ENCODE results near the gene MIR17HG. TPM values are rescaled to one million over a fixed set of nuclear protein-coding genes. Genes with fewer than 3 reads are reported as not detected.

The MIR17HG gene
- total RNA-seq, 1 experiment from 2014 or later: 8.1 TPM

- no peaks in the 10 kb centered on the region for H3K9me3 Mint-ChIP-seq (ENCODE audit: unreplicated experiment)
- no peaks in the 10 kb centered on the region for H3K36me3 Mint-ChIP-seq (ENCODE audit: insufficient read depth, unreplicated experiment)
- peaks cover 70% of the 10 kb centered on the region for H3K27me3 Mint-ChIP-seq (ENCODE audit: insufficient read depth, unreplicated experiment)
- ChIA-PET CTCF (interaction anchor here (1.0 to 1.6 kb wide), 4 partner anchors 10 to 338 kb away, joined by 3 to 4 read pairs (median 4); no protein-coding TSS in a partner anchor), POLR2A (no interaction called here)
- H3K4me1 Mint-ChIP-seq (ENCODE audit: insufficient read depth, unreplicated experiment): no peaks in the 10 kb centered on the region
- H3K27ac Mint-ChIP-seq (ENCODE audit: low read depth, unreplicated experiment): no peak overlapping the region
- intact Hi-C loops (cut with micrococcal nuclease): loop anchor here (5.0 kb wide), 1 partner anchor 397 kb away; no protein-coding TSS in a partner anchor
- DNase-seq (ENCODE audit: unreplicated experiment): no peak
- no peak for TF ChIP-seq CTCF (IDR thresholded peaks at IDR 0.05; ENCODE audit: unreplicated experiment)
- BruUV-seq (replicated peaks): no TSS peak
- no peak overlapping the region for H3K4me3 Mint-ChIP-seq (ENCODE audit: unreplicated experiment)
These were observed 37.4 kb downstream of the MIR17HG start for GRCh38 chr13:91384896-91385295.

GRCh38 chr13:91389186-91389585, 41.7 kb downstream of the MIR17HG start:
- BruUV-seq (replicated peaks): no TSS peak
- intact Hi-C loops (cut with micrococcal nuclease): no loop called here
- no peaks in the 10 kb centered on the region for H3K9me3 Mint-ChIP-seq (ENCODE audit: unreplicated experiment)
- no peaks in the 10 kb centered on the region for H3K4me1 Mint-ChIP-seq (ENCODE audit: insufficient read depth, unreplicated experiment)
- TF ChIP-seq CTCF (IDR thresholded peaks at IDR 0.05; ENCODE audit: unreplicated experiment): no peak
- POLR2A ChIA-PET: no interaction called here
- DNase-seq (ENCODE audit: unreplicated experiment): no peak
- H3K36me3 Mint-ChIP-seq (ENCODE audit: insufficient read depth, unreplicated experiment): no peaks in the 10 kb centered on the region
- H3K27me3 Mint-ChIP-seq (ENCODE audit: insufficient read depth, unreplicated experiment): peaks cover 90% of the 10 kb centered on the region
- CTCF ChIA-PET: interaction anchor here (0.6 to 0.9 kb wide), 2 partner anchors 8 to 333 kb away, joined by 3 to 4 read pairs; no protein-coding TSS in a partner anchor
- no peak overlapping the region for H3K4me3 Mint-ChIP-seq (ENCODE audit: unreplicated experiment)
- H3K27ac Mint-ChIP-seq (ENCODE audit: low read depth, unreplicated experiment): no peak overlapping the region

GRCh38 chr13:91397595-91397994, 50.1 kb downstream of the MIR17HG start:
- no peaks in the 10 kb centered on the region for H3K4me1 Mint-ChIP-seq (ENCODE audit: insufficient read depth, unreplicated experiment)
- no peak for TF ChIP-seq CTCF (IDR thresholded peaks at IDR 0.05; ENCODE audit: unreplicated experiment)
- H3K4me3 Mint-ChIP-seq (ENCODE audit: unreplicated experiment): no peak overlapping the region

GRCh38 chr13:91398413-91399188, 51.1 kb downstream of the MIR17HG start, which contains the start of gene GPC5:
Gene GPC5, plus strand, starts transcription at chr13:91398621.
- peaks cover 78% of the 10 kb centered on the region for H3K27me3 Mint-ChIP-seq (ENCODE audit: insufficient read depth, unreplicated experiment)
- POLR2A ChIA-PET: interaction anchor here (0.7 kb wide), 1 partner anchor 23 kb away, joined by 3 read pairs; no protein-coding TSS in a partner anchor
- BruUV-seq (replicated peaks): no TSS peak

More at GRCh38 chr13:91397595-91397994, 50.1 kb downstream of the MIR17HG start:
- no peak overlapping the region for H3K27ac Mint-ChIP-seq (ENCODE audit: low read depth, unreplicated experiment)
- ChIA-PET POLR2A (no interaction called here), CTCF (no interaction called here)
- no peaks in the 10 kb centered on the region for H3K36me3 Mint-ChIP-seq (ENCODE audit: insufficient read depth, unreplicated experiment)
- no TSS peak for BruUV-seq (replicated peaks)
- H3K27me3 Mint-ChIP-seq (ENCODE audit: insufficient read depth, unreplicated experiment): peaks cover 71% of the 10 kb centered on the region
- no peak for DNase-seq (ENCODE audit: unreplicated experiment)
- H3K9me3 Mint-ChIP-seq (ENCODE audit: unreplicated experiment): no peaks in the 10 kb centered on the region
- intact Hi-C loops (cut with micrococcal nuclease): no loop called here

More at GRCh38 chr13:91398413-91399188, 51.1 kb downstream of the MIR17HG start, which contains the start of gene GPC5:
- no peaks in the 10 kb centered on the region for H3K4me1 Mint-ChIP-seq (ENCODE audit: insufficient read depth, unreplicated experiment)
- no peak for TF ChIP-seq CTCF (IDR thresholded peaks at IDR 0.05; ENCODE audit: unreplicated experiment)
- H3K9me3 Mint-ChIP-seq (ENCODE audit: unreplicated experiment): no peaks in the 10 kb centered on the region
- no peaks in the 10 kb centered on the region for H3K36me3 Mint-ChIP-seq (ENCODE audit: insufficient read depth, unreplicated experiment)
- peak within 1 kb of the TSS; percentile 42 for H3K4me3 Mint-ChIP-seq (ENCODE audit: unreplicated experiment)
- peak; percentile 47 for DNase-seq (ENCODE audit: unreplicated experiment)
- intact Hi-C loops (cut with micrococcal nuclease): no loop called here
- H3K27ac Mint-ChIP-seq (ENCODE audit: low read depth, unreplicated experiment): no peak within 1 kb of the TSS
- CTCF ChIA-PET: interaction anchor here (0.6 to 1.5 kb wide), 2 partner anchors 220 to 323 kb away, joined by 3 to 5 read pairs; no protein-coding TSS in a partner anchor

All from MCF 10A (cell line).